Activated naive CD4-positive, alpha-beta T cell treated with anti-CD3 and anti-CD28 coated beads, Interleukin-2, amount 10 ng/mL, durations not matched to agents 7 days and 5 days (primary cell): Measurements from ENCODE around the gene CCNK.

Experiments used
- CTCF ChIA-PET: fragments of 350-600 bp; sonication (Branson Sonifier 250); formaldehyde crosslinking; loops from one replicate; lab custom pipeline; 2021; ENCODE audit warnings: antibody characterized with exemption; lab: Charles Lee
- DNase-seq: peaks from one replicate; pipeline ENCODE4 v3.0.0-alpha.2; 2020
- H3K27ac Mint-ChIP-seq: one replicate; pipeline ENCODE4 v1.8.0; 2021; ENCODE audit warnings: mild to moderate bottlenecking, moderate library complexity, mixed read lengths
- H3K27me3 Mint-ChIP-seq: one replicate; pipeline ENCODE4 v1.8.0; 2021; ENCODE audit warnings: mild to moderate bottlenecking, mixed read lengths
- H3K36me3 Mint-ChIP-seq: one replicate; pipeline ENCODE4 v1.8.0; 2021; ENCODE audit warnings: mixed read lengths
- H3K4me1 Mint-ChIP-seq: one replicate; pipeline ENCODE4 v1.8.0; 2021; ENCODE audit warnings: mixed read lengths
- H3K4me3 Mint-ChIP-seq: one replicate; pipeline ENCODE4 v1.8.0; 2021; ENCODE audit warnings: mild to moderate bottlenecking, moderate library complexity, mixed read lengths
- H3K9me3 Mint-ChIP-seq: one replicate; pipeline ENCODE4 v1.8.0; 2021; ENCODE audit warnings: mixed read lengths

The CCNK gene

DNA sequence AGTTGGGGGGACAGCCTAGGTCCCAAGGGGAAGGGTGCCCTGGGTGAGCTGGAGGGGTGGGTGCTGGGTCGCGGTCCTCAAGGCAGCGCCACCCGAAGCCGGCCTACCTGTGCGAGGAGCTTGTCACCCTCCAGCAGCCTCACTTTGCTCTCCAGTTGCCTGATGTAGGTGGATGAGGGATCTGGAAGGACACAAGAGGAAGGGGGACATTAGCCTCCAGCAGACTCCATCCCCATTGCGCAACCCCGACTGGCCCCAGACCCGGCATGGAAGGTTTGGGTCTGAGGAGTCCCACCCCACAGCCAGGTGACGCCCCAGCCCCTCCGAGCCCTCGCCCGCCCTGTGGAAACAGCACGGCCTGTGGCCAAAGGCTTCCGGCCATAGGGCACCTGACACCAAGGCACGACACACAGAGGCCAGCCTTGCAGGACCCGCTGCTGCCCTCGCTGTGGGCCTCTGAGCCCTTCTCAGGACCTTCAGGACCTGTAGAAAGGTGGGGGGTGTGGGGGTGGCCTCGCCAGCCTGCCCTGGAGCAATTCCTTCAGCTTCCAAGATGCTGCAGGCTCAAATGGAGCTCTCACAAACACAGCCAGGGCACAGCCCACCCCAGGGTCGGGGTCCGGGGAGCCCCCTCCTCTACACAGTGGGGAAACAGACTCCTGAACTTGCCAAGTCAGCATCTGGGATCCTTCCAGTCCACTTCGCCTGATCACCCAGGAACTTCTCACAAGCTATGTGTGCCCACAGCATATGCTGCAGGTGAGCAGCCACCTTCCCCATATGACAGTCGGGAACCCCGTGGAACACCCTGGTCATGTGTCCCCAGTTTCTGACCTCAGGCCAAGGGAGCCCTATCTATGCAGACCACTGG lies 54.9 kb downstream of the CCNK start:
- Mint-ChIP-seq H3K4me3 (no peak overlapping the region), H3K9me3 (no peaks in the 10 kb centered on the region), H3K27me3 (peaks cover 7% of the 10 kb centered on the region), H3K4me1 (no peaks in the 10 kb centered on the region), H3K27ac (no peak overlapping the region), H3K36me3 (no peaks in the 10 kb centered on the region)
- no peak for DNase-seq
- CTCF ChIA-PET, result interaction anchor here (1.0 kb wide), 1 partner anchor 11 kb away, joined by 3 read pairs; no protein-coding TSS in a partner anchor

DNA sequence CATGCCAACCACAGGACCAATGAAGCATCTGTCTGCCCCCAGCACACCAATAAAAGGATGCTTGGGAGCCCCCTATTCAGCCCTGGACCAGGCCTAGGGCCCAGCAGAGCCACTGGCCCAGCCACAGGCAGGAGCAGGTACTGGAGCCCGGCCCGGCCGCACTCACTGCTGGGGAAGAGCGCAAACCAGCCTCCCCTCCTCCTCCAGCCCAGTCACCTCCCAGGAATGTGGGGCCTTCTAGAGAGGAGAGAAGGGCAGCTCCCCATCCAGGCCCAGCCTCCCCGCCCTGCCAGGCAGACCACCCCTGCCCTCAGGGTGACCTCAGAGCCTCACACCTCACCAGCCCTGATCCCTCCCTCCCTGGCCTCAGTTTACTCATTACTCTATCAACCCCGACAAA lies 56.2 kb downstream of the CCNK start:
- H3K4me1 Mint-ChIP-seq, result no peaks in the 10 kb centered on the region
- H3K36me3 Mint-ChIP-seq, result no peaks in the 10 kb centered on the region
- no peak for DNase-seq
- H3K27ac Mint-ChIP-seq, result no peak overlapping the region
- no peaks in the 10 kb centered on the region for H3K9me3 Mint-ChIP-seq
- peaks cover 8% of the 10 kb centered on the region for H3K27me3 Mint-ChIP-seq
- no peak overlapping the region for H3K4me3 Mint-ChIP-seq
- CTCF ChIA-PET, result no interaction called here

DNA sequence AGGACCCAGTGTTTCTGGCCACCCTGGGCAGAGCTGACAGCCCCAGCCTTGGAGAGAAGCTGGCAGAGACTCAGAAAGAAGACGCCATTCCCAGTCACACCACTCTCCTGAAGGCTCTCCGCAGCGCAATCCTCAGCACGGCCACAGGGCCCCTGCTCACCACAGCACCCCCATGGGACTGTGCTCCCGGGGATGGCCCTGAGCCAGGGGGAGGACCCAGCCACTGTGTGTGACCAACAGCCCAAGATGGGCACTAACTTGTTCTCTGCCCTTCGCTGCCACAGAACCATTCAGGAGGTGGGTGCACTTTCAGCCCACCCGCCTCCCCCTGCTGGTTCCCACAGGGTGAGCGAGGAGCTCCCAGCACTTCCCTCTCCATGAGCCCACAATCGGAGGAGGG lies 57.1 kb downstream of the CCNK start:
- no peak for DNase-seq
- Mint-ChIP-seq H3K9me3 (no peaks in the 10 kb centered on the region), H3K4me1 (no peaks in the 10 kb centered on the region), H3K27ac (peak overlapping the region; percentile 24), H3K27me3 (peaks cover 8% of the 10 kb centered on the region), H3K36me3 (no peaks in the 10 kb centered on the region), H3K4me3 (no peak overlapping the region)
- CTCF ChIA-PET, result no interaction called here

DNA sequence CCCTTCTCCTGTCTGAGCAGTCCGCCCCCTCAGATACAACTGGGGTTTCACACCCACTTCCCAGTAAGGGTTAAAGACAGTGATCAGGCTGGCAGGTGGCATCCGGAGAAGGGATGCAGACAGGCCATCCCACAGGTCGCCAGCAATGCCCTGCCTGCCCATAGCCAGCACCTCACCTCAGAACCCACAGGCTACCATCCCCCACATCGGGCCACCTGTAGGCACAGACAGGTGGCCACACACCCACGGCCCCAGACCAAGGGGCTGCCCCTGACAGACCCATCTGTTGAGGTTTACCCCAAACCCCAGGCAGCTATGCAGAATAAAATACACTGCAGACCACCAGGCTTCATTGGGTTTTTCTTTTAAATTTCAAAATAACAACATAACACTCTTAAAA lies 57.5 kb downstream of the CCNK start:
- H3K4me1 Mint-ChIP-seq, result no peaks in the 10 kb centered on the region
- H3K4me3 Mint-ChIP-seq, result no peak overlapping the region
- H3K9me3 Mint-ChIP-seq, result no peaks in the 10 kb centered on the region
- H3K36me3 Mint-ChIP-seq, result no peaks in the 10 kb centered on the region
- peaks cover 8% of the 10 kb centered on the region for H3K27me3 Mint-ChIP-seq
- no peak overlapping the region for H3K27ac Mint-ChIP-seq
- DNase-seq, result no peak
- CTCF ChIA-PET, result no interaction called here

DNA sequence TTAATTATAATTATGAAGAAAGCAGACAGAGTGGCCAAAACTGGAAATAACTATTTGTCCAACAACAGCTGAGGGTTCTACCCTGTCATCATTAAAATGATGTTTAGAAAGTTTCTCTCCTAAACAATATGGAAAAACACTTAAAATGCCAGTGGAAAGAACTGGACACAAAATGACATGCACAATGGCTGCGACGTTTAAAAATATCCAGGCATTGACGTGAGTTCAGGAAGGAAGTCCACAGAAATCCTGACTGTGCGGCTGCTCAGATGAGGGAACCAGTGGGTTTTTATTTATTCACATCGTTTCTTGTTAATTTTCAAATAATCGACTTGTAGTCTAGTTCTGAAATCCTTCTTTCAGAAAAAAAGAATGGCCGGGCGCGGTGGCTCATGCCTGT lies 58.3 kb downstream of the CCNK start:
- H3K4me1 Mint-ChIP-seq, result no peaks in the 10 kb centered on the region
- DNase-seq, result no peak
- H3K27ac Mint-ChIP-seq, result no peak overlapping the region
- no peaks in the 10 kb centered on the region for H3K36me3 Mint-ChIP-seq
- no peaks in the 10 kb centered on the region for H3K9me3 Mint-ChIP-seq
- CTCF ChIA-PET, result no interaction called here
- H3K4me3 Mint-ChIP-seq, result no peak overlapping the region
- peaks cover 7% of the 10 kb centered on the region for H3K27me3 Mint-ChIP-seq

DNA sequence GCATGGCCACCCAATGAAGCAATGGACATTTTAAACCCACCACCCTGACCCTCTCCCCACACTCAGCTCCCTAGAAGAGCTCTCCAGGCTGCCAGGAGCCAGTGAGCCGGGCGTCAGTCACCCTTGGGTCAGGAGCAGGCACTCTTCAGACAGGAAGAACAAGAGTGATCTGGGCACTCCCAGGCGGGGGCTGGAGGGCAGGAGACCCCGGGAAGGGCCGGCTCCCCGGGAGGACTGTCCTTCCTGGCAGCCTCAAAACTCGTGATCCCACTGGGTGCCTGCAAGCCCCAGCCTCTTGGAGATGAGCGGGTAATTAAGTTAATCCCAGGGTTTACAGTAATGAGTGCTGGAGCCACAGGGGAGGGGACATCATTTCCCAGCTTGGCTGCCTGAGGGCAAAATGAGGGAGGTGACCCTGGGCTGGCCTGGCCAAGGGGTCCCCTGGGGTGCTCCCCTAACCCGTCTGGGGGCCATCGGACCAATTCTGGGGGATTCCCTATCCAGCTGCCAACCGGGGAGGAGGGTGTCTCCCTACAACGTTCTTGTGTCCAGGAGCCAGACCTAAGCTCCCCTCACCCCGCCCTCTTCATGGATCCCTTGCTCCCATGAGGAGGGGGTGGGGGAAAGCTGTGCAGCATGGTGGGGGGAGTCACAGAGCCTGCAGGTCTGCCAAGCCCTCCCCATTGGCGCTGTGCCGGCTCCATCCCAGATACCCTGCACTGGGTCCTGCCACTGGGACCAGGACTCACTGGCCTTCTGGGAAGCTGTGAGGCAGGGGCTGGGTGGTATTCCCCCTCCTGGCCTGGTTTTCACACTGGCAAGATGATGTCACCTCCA lies 59.2 kb downstream of the CCNK start:
- Mint-ChIP-seq H3K4me1 (no peaks in the 10 kb centered on the region), H3K27ac (no peak overlapping the region), H3K27me3 (peaks cover 9% of the 10 kb centered on the region), H3K36me3 (no peaks in the 10 kb centered on the region), H3K9me3 (no peaks in the 10 kb centered on the region), H3K4me3 (no peak overlapping the region)
- DNase-seq, result no peak
- CTCF ChIA-PET, result interaction anchor here (1.5 kb wide), 1 partner anchor 15 kb away, joined by 4 read pairs; no protein-coding TSS in a partner anchor

DNA sequence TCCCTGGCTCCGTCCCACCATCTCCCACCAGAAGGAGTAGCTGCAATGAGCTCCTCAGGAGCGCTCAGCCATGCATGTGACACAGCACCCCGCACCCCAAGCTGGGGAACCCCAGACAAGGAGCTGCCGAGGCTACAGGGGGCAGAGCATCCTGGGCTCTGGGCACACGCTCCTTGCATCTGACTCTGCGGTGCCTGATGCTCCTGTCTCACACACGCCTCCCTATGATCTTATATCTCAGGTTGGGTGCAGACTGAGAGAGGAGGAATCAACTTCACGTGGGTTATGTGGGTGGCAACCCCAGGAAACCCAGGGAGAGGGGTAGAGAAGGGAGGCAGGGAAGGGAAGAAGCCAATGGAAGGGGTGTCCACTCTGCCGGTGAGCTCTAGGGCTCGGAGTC lies 60.0 kb downstream of the CCNK start:
- H3K36me3 Mint-ChIP-seq, result no peaks in the 10 kb centered on the region
- no peak overlapping the region for H3K27ac Mint-ChIP-seq
- peaks cover 9% of the 10 kb centered on the region for H3K27me3 Mint-ChIP-seq
- H3K4me1 Mint-ChIP-seq, result no peaks in the 10 kb centered on the region
- CTCF ChIA-PET, result interaction anchor here (1.5 kb wide), 1 partner anchor 16 kb away, joined by 4 read pairs; no protein-coding TSS in a partner anchor
- no peaks in the 10 kb centered on the region for H3K9me3 Mint-ChIP-seq
- H3K4me3 Mint-ChIP-seq, result no peak overlapping the region
- no peak for DNase-seq

DNA sequence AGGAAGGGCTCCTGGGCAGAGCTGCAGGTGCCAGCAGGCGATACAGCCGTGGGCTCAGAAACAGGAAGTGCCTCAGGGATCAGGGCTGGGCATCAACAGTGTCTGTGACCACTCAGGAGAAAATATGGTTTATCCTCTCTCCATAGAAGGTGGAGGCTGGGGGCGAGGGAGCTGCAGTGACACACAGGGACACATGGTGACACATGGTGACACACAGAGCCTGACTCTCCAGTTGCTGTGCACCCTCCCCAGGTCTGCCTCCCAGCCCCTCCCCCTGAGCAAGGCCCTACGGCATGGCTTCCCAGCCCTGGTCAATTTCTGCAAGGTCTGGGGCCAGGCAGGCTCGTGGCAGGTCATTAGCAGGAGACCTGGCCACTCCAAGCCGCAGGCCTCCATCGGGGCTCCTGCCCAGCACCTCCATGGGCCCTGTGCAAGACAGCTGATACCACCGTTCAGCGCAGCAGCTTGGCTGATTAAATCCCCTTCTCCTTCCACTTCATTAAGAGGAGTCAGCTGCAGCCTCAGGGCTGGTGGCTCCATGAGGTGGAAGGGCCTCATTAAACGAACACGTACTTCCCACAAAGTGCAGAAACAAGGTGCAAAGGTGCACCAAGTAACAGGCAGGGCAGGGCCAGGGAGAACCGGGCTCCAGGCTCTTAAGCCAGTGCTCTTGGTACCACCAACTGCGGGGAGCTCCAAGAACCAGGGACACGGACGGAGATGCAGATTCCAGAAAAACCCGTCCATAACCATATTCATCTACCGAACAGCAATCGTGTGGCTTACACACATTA lies 60.7 kb downstream of the CCNK start:
- CTCF ChIA-PET, result interaction anchor here (1.5 kb wide), 1 partner anchor 16 kb away, joined by 4 read pairs; no protein-coding TSS in a partner anchor
- no peak overlapping the region for H3K4me3 Mint-ChIP-seq
- H3K4me1 Mint-ChIP-seq, result no peaks in the 10 kb centered on the region
- no peaks in the 10 kb centered on the region for H3K9me3 Mint-ChIP-seq
- no peaks in the 10 kb centered on the region for H3K36me3 Mint-ChIP-seq
- DNase-seq, result no peak
- no peak overlapping the region for H3K27ac Mint-ChIP-seq
- peaks cover 9% of the 10 kb centered on the region for H3K27me3 Mint-ChIP-seq

DNA sequence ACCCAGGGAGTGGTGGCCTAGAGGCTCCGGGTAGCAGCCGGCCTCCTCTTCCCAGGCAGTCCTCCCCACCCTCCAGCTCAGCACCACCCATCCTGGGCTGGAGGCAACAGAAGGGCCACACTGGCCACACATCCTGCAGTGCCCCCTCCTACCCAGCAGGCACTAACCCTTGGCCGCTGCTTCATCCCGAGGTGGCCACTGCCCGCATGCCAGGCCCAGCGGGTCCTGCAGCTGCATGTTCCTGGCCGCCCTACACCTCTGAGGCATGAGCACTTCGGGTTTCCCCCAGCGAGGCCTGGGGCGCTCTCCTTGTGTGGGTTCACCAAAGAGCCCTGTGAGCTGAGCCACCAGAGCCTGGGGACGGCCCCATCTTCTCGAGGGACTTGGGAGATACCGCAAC lies 61.4 kb downstream of the CCNK start:
- Mint-ChIP-seq H3K9me3 (no peaks in the 10 kb centered on the region), H3K27me3 (peaks cover 9% of the 10 kb centered on the region), H3K4me1 (no peaks in the 10 kb centered on the region), H3K4me3 (no peak overlapping the region), H3K27ac (no peak overlapping the region), H3K36me3 (no peaks in the 10 kb centered on the region)
- CTCF ChIA-PET, result no interaction called here
- DNase-seq, result no peak

DNA sequence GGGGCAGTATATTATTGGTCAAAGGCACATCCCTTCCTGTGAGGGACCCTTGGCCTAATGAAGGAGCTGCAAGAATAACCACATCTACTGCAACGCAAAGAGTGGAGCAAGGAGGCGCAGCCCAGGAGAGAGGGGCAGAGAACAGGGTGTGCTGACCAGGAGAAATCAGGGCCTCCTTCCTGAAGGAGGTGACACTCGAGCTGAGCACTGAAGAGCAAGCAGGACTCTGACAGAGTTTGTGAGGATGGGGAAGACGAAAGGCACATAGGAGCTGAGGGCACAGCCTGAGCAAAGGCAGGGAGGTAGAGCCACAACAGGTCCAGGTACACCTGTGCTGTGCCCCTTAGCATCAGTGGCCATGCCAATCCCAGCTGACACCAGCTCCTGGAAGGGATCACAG lies 62.2 kb downstream of the CCNK start:
- DNase-seq, result no peak
- CTCF ChIA-PET, result no interaction called here
- H3K4me3 Mint-ChIP-seq, result no peak overlapping the region
- H3K36me3 Mint-ChIP-seq, result no peaks in the 10 kb centered on the region
- H3K27me3 Mint-ChIP-seq, result peaks cover 9% of the 10 kb centered on the region
- no peaks in the 10 kb centered on the region for H3K9me3 Mint-ChIP-seq
- H3K4me1 Mint-ChIP-seq, result no peaks in the 10 kb centered on the region
- no peak overlapping the region for H3K27ac Mint-ChIP-seq

DNA sequence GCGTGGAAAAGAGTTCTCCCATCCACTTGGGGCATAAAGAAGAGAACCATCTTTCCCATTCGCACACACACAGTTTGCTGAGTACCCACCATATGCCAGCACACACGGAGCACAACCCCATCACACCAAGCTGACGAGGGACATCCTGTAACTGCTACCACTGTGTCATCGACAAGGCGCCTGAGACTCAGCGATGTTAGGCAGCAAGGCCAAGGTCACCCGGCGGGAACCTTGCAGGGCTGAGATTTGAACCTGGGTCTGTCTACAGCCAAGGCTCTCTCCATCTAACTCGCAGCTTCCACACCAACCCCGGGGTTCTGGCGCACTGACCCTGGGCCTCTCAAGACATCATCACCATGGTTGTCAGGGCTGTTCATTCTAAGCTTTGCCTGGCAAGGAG lies 62.8 kb downstream of the CCNK start:
- H3K4me1 Mint-ChIP-seq, result no peaks in the 10 kb centered on the region
- H3K27ac Mint-ChIP-seq, result no peak overlapping the region
- H3K36me3 Mint-ChIP-seq, result no peaks in the 10 kb centered on the region
- H3K27me3 Mint-ChIP-seq, result peaks cover 9% of the 10 kb centered on the region
- CTCF ChIA-PET, result no interaction called here
- no peak overlapping the region for H3K4me3 Mint-ChIP-seq
- H3K9me3 Mint-ChIP-seq, result no peaks in the 10 kb centered on the region
- DNase-seq, result no peak

DNA sequence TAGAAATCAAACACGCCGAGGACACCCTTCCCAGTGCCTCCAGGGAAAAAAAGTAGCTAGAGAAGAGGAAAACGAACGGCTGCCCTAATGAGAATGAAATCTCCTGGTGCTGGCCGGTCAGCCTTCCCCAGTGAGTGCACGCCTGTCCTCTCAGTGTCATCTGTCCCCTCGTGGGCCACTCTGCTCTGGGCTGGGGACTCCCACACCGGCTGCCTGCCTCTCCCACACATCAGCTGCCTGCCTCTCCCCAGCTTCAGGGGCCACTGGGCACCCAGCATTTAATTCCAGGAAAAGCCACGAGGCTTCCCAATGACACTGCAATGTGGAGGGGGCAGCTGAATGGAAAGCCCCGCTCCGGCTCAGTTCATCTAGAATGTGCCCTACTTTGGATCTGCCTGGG lies 63.8 kb downstream of the CCNK start:
- CTCF ChIA-PET, result no interaction called here
- no peak for DNase-seq
- Mint-ChIP-seq H3K27me3 (peaks cover 9% of the 10 kb centered on the region), H3K4me3 (no peak overlapping the region), H3K36me3 (no peaks in the 10 kb centered on the region), H3K27ac (no peak overlapping the region), H3K9me3 (no peaks in the 10 kb centered on the region), H3K4me1 (no peaks in the 10 kb centered on the region)

DNA sequence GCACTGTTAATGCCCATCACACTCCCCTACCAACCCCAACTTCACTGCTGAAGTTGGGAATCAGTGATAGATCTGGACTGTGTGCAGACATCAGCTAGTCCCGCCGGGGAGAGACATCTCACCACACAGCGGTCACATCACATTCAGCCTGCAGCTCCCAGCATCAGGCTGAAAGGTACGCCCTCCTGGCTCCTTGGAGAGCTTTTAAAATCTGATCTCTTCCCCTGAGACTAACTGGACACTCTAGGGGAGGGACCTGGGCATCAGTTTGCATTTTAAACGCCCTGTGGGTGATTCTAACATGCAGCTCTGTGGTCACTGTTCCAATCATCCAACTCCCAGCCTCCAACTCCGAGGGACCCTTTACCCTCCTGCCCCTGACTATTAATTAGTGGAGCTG lies 64.4 kb downstream of the CCNK start:
- Mint-ChIP-seq H3K36me3 (no peaks in the 10 kb centered on the region), H3K4me1 (no peaks in the 10 kb centered on the region), H3K27ac (no peak overlapping the region), H3K27me3 (peaks cover 9% of the 10 kb centered on the region), H3K4me3 (no peak overlapping the region), H3K9me3 (no peaks in the 10 kb centered on the region)
- CTCF ChIA-PET, result interaction anchor here (0.7 kb wide), 1 partner anchor 72 kb away, joined by 4 read pairs; no protein-coding TSS in a partner anchor
- no peak for DNase-seq
